ENCODE results near the gene SPDYE1.
"Not testable (repeated sequence)": the region's sequence is repeated elsewhere in the genome, so short reads cannot be mapped to it uniquely, and the experiment has no call there.

DNA sequence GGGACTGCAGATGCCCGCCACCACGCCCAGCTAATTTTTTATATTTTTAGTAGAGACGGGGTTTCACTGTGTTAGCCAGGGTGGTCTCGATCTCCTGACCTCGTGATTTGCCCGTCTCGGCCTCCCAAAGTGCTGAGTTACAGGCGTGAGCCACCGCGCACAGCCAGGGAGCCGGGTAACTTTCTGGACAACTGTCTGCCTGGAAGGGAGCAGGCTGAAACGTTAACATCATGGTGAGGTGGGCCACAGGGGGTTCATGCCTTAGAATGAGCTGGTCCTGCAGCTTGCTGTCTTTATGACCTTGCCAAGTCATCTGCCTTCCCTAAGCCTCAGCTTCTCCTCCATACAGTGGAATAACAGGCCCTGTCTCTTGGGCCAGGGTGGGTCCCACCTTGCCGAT is 33.6 kb downstream of the SPDYE1 start:
- not testable (repeated sequence) for TF ChIP-seq POLR2AphosphoS5 (IDR thresholded peaks at IDR 0.05; ENCODE audit: insufficient read depth in 1 of 2, low read depth in 1 of 2); CTCF (IDR thresholded peaks at IDR 0.05)

Measured in vagina (tissue), 2 donors.